ENCODE data around the gene PAXIP1.
"Not testable (repeated sequence)": the region's sequence is repeated elsewhere in the genome, so short reads cannot be mapped to it uniquely, and the experiment has no call there.

The PAXIP1 gene

GRCh38 chr7:154942691-154943090 is 60.2 kb downstream of the PAXIP1 start:
- DNase-seq (ENCODE audit: low read depth in 3 of 3): no peak

DNA sequence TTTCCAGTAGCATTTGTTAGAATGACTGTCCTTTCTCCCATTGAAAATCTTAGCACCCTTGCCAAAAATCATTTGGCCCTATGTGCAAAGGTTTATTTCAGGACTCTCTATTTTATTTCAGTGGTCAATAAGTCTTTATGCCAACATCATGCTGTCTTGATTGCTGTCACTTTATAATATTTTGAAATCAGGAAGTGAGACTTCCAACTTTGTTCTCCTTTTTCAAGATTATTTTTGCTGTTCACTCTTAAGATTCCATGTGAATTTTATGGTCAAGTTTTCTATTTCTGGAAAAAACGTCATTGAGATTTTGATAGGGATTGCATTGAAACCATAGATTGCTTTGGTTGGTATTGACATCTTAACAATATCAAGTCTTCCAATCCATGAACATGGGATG is 65.1 kb downstream of the PAXIP1 start:
- no peak for DNase-seq (ENCODE audit: low read depth in 3 of 3)

DNA sequence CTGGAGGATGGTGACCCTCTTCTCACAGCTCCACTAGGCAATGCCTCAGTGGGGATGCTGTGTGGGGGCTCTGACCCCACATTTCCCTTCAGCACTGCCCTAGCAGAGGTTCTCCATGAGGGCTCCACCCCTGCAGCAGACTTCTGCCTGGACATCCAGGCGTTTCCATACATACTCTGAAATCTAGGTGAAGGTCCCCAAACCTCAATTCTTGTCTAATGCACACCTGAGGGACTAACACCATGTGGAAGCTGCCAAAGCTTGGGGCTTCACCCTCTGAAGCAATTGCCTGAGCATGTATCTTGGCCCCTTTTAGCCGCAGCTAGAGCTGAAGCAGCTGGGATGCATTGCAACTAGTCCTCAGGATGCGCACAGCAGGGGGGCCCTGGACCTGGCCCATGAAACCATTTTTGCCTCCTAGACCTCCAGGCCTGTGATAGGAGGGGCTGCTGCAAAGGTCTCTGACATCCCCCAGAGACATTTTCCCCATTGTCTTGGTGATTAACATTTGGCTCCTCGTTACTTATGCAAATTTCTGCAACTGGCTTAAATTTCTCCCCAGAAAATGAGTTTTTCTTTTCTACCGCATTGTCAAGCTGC is 68.5 kb downstream of the PAXIP1 start:
- DNase-seq (ENCODE audit: low read depth in 3 of 3): not testable (repeated sequence)

DNA sequence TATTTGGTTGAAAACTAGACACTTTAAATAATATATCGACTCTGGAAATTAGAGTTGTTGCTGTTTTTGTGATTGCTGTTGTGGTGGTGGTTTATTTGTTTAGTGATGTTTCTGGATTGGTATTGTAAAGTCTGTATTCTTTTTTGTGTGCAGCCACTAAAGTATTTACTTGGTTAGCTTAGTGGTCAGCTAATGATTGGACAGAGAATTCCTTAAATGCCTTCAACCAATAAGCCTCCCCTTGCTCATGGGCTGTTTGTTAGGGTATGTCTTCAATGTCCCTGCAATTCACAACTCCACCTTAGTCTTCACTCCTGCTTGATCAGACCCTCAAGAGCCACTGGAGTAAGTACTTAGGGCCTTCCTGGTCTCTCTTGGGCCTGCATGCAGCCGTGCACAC is 71.0 kb downstream of the PAXIP1 start:
- no peak for DNase-seq (ENCODE audit: low read depth in 3 of 3)

- no peak for DNase-seq (ENCODE audit: low read depth in 3 of 3)
Observed at GRCh38 chr7:154929006-154929726, 73.8 kb downstream of the PAXIP1 start.

- DNase-seq (ENCODE audit: low read depth in 3 of 3): peak in 1 of 3 experiments; percentile 17
Observed at GRCh38 chr7:154928136-154929005, 74.6 kb downstream of the PAXIP1 start.

GRCh38 chr7:154927624-154928125 is 75.2 kb downstream of the PAXIP1 start:
- DNase-seq (ENCODE audit: low read depth in 3 of 3): peak; percentile 36 to 68 (median 54)

GRCh38 chr7:154922472-154922871 is 80.5 kb downstream of the PAXIP1 start:
- DNase-seq (ENCODE audit: low read depth in 3 of 3): not testable (repeated sequence)

GRCh38 chr7:154919344-154920225 is 83.3 kb downstream of the PAXIP1 start:
- no peak for DNase-seq (ENCODE audit: low read depth in 3 of 3)

DNA sequence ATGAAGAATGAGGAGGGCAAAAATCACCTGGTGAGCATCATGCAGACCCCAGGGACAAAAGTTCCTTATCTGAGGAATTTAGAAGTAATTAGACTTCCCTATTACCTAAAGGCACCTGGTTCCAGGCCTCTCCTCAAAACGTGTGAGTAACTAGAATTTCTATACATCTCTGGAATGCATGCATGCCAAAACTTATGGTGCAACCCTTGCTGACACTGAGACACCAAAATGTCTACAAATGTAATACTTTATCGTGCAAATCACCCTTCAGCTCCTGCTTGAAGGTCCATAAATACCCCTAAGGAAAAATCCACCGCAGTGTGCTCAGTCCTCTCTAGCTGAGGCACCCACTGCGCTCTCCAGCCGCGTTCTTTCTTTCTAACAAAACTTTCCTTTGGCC is 84.2 kb downstream of the PAXIP1 start:
- DNase-seq (ENCODE audit: low read depth in 3 of 3): no peak

DNA sequence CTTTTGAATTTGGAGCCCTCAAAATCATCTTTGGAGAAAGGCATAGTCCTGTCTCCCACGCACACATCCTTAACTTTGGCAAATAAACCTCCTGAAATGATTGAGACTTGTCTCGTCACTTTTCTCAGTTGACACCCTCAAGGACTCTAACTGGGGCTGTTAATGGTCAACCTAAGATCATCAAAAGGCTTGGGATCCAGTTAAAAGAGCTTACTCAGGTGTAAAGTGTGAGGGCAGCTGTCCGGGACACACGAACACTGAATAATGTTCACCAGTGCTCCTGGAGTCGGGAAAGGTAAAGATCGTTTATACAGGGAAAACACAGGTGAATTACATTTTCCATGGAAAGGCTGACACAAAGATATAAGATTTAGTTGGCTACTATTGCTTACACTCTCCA is 84.7 kb downstream of the PAXIP1 start:
- DNase-seq (ENCODE audit: low read depth in 3 of 3): no peak

GRCh38 chr7:154917808-154918160 is 85.1 kb downstream of the PAXIP1 start:
- no peak for DNase-seq (ENCODE audit: low read depth in 3 of 3)

DNA sequence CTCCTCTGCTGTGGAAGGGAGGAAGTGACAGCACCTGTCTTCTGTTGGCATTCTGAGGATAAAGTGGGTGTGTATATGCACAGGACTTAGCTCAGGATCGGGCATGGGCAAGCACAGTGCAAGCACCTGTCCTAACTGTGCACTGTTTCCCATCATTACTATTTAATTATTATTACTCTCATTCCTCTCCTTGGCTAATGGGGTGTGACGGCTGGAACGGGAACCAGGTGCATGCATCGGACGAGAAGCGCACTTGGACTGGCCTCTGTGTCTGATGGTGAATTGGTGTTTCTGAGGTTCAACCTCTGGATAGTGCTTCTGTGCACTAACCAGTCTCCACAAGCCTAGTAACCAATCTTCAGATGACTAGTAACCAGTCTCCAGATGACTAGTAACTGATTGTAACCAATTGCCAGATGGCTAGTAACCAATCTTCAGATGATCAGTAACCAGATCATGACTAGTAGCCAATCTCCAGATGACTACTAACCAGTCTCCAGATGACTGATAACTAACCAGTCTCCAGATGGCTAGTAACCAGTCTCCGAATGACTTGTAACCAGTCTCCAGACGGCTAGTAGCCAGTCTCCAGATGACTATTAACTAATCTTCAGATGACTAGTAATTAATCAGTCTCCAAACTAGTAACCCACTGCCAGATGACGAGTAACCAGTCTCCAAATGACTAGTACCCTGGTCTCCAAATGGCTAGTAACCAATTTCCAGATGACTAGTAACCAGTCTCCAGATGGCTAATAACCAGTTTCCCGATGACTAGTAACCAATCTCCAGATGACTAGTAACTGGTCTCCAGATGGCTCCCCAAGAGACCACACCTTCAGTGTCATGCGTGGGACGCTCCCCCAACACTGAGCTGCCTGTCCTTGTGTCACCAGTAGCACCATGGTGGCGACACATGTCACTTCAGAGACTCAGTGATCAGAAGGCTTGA is 85.8 kb downstream of the PAXIP1 start:
- no peak for DNase-seq (ENCODE audit: low read depth in 3 of 3)

GRCh38 chr7:154916381-154916780 is 86.5 kb downstream of the PAXIP1 start:
- no peak for DNase-seq (ENCODE audit: low read depth in 3 of 3)

- DNase-seq (ENCODE audit: low read depth in 3 of 3): no peak
Observed at GRCh38 chr7:154915600-154915999, 87.3 kb downstream of the PAXIP1 start.

- no peak for DNase-seq (ENCODE audit: low read depth in 3 of 3)
Observed at GRCh38 chr7:154914996-154915380, 87.9 kb downstream of the PAXIP1 start.

DNA sequence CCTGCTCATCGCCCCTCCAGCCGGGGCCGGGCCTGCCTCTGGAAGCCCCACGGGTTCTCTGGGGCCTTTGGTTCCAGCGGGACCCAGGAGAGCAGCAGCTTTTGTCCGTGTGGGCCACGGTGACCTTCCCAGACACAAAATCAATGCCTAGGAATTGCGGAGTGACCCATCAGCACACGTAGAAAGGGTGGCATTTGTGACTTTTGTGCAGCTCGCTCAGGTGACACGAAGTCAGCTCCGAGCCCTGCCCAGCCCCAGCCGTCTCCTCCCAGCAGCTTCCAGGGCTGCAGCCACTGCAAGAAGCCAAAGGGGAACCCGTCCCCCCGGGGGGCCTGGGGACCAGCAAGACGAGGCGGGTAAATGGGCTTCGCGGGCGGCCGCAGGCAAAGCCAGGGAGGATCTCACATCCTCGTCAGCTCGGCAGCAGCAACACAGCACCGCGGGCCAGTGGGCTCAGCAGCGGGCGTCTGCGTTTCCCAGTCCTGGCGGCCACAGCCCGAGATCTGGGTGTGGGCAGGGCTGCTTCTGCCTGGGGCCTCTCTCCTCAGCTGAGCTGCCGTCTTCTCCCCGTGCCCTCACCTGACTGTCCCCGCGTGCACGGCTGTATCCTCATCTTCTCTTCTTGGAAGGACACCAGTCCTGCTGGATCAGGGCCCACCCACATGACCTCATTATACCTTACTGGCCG is 88.5 kb downstream of the PAXIP1 start:
- DNase-seq (ENCODE audit: low read depth in 3 of 3): no peak

- peak; percentile 79 to 91 (median 79) for DNase-seq (ENCODE audit: low read depth in 3 of 3)
Observed at GRCh38 chr7:154913638-154914307, 89.2 kb downstream of the PAXIP1 start.
